ENCODE measurements around the gene SLC15A3.

DNA sequence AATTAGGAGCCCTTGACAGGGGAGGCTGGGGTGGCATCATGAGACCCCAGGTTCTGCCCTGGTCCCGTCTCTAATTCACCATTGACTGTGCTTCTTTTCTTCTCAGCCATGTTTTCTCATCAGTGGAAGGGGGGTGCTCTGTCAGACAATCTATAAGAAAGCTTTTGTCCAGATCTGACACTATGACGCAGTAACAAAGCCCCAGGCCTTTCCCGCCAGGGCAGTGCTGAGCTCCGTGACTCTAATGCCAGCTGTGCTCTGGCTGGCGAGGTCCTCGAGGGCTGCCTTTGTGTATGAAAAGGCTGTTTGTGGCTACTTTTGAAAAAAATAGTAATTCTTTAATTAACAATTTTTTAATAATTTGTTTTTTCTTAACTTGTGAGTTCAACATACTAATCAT lies 22.8 kb upstream of the SLC15A3 start:
- TF ChIP-seq POLR2AphosphoS5 (IDR thresholded peaks at IDR 0.05; ENCODE audit: insufficient read depth in 1 of 2, low read depth in 1 of 2) = no peak
- TF ChIP-seq CTCF (IDR thresholded peaks at IDR 0.05) = no peak
- no peak for TF ChIP-seq POLR2A (IDR thresholded peaks at IDR 0.05)
